Measurements from ENCODE around the gene LPIN1.

DNA sequence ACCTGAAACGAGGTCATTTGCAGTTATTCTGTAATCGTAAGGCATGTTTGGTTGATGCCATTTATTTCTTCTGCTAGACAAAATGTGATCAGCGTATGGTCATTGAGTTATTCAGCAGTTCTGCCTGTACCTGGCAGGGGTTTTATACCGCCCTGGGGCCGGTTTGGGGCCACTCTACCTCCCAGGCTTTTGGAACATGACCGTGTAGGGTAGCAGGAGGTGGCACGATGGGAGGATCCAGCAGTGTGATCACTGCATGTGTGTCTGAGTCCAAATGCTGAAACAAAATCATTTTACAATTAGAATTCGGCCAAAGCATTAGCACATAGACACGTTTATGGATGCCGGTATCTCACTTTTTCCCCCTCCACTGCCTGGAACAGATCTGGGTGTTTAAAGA lies 26.7 kb downstream of the LPIN1 start:
- TF ChIP-seq, protein P1, sequence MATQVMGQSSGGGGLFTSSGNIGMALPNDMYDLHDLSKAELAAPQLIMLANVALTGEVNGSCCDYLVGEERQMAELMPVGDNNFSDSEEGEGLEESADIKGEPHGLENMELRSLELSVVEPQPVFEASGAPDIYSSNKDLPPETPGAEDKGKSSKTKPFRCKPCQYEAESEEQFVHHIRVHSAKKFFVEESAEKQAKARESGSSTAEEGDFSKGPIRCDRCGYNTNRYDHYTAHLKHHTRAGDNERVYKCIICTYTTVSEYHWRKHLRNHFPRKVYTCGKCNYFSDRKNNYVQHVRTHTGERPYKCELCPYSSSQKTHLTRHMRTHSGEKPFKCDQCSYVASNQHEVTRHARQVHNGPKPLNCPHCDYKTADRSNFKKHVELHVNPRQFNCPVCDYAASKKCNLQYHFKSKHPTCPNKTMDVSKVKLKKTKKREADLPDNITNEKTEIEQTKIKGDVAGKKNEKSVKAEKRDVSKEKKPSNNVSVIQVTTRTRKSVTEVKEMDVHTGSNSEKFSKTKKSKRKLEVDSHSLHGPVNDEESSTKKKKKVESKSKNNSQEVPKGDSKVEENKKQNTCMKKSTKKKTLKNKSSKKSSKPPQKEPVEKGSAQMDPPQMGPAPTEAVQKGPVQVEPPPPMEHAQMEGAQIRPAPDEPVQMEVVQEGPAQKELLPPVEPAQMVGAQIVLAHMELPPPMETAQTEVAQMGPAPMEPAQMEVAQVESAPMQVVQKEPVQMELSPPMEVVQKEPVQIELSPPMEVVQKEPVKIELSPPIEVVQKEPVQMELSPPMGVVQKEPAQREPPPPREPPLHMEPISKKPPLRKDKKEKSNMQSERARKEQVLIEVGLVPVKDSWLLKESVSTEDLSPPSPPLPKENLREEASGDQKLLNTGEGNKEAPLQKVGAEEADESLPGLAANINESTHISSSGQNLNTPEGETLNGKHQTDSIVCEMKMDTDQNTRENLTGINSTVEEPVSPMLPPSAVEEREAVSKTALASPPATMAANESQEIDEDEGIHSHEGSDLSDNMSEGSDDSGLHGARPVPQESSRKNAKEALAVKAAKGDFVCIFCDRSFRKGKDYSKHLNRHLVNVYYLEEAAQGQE (IDR thresholded peaks at IDR 0.05; ENCODE audit: insufficient read depth in 1 of 2, low read depth in 2 of 2, low read length in 2 of 2) = no peak
- no peak for TF ChIP-seq POLR2AphosphoS5 (IDR thresholded peaks at IDR 0.05; ENCODE audit: low read depth, low read length)
